ENCODE measurements around the gene SCRT2.
A peak's percentile ranks its signal among the peaks of the same experiment; 100 is the strongest.
"Not testable (repeated sequence)": the region's sequence is repeated elsewhere in the genome, so short reads cannot be mapped to it uniquely, and the experiment has no call there.

SCRT2 gene

DNA sequence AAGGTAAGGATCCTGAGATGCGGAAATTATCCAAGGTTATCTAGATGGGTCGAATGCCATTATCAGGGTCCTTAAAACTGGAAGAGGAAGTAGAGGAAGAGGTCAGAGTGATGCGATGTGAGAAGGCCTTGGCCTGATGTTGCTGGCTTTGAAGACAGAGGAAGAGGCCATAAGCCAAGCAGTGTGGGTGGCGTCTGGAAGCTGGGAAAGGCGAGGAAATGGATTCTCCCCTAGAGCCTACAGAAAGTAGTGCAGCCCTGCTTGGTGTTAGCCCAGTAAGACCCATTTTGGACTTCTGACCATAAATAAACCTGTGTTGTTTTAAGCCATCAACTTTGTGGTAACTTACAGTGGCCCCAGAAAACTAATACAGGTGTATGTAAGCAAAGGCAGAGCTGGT, 24.6 kb downstream of the SCRT2 start:
- no peak for DNase-seq

DNA sequence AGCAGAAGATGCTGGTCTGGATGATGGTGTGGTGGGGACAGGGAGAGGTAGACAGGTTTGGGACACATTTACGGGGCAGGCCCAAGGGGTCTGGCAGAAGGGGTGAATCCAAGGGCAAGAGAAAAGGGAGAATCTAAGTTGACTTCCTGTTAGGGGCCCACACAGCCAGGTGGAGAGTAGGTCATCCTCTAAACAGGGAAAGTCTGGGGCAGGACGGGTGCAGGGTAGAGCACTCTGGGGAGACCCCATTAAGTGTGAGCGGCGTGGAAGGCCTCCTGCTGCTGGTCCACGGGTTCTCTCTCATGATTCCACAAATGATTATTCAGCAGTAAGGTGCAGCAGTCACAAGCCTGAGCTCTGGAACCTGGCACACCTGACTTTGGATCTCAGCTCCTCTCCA, 25.3 kb downstream of the SCRT2 start:
- no peak for DNase-seq

DNA sequence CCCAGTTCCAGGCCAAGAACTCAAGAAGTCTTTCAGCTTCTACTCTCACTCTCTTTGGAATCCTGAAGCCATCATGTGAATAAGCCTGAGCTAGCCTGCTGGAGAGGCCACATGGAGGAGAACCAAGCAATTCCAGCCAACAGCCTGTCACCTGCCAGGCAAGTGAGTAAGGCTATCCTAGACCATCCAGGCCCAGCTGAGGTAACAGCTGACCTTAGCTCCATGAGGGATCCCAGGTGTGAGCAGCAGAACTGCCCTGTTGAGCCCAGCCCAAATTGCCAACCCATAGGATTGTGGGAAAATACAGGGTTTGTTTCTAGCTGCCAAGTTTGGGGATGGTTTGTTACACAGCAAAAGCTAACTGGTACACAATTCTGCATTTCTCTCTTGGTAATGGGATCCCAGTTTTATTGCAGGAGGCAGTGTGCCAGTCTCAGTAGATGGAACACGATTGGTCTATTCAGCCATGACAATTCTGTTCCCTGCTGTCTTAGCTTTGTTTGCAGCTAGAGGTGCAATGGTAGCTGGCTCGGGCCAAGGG, 28.1 kb downstream of the SCRT2 start:
- no peak for DNase-seq

DNA sequence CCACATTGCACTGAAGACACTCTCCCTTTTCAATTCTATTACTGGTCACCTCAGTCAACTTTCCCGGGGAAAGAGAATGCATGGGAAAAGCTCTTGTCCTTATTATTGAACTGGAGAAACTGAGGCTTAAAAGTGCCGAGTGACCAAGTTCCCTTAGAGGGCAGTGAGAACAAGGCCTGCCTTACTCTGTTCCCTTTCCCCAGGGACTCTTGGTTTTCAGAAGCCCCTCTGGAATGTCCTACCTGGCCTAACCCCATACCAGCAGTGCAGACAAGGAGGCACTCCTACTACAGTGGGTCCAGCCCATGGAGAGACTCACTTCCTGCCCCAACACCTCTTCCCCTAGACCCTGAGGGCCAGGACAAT, 28.8 kb downstream of the SCRT2 start:
- no peak for DNase-seq

DNA sequence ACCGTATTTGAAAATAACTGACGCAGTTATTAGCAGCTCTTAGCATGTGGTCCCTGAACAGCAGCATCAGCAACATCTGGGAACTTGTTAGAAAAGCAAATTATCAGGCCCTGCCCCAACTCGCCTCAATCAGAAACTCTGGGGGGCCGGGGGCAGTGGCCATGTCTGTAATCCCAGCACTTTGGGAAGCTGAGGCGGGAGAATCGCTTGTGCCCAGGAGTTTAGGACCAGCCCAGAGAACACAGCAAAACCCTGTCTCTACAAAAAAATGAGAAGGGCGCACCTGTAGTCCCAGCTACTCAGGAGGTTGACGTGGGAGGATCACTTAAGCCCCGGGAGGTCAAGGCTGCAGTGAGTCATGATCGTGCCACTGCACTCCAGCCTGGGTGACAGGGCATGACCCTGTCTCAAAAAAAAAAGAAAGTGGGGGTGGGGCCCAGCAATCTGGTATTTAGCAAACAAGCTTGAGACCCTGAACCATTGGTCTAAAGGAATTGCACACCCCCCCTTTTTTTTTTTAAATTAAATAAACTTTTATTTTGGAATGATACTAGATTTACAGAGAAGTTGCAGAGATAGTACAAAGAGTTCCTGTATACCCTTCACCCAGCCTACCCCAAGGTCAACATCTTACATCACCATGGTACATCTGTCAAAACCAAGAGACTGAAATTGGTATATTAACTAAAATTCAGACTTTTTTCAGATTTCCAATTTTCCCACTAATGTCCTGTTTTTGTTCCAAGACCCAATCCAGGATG, 29.3 kb downstream of the SCRT2 start:
- DNase-seq = no peak

DNA sequence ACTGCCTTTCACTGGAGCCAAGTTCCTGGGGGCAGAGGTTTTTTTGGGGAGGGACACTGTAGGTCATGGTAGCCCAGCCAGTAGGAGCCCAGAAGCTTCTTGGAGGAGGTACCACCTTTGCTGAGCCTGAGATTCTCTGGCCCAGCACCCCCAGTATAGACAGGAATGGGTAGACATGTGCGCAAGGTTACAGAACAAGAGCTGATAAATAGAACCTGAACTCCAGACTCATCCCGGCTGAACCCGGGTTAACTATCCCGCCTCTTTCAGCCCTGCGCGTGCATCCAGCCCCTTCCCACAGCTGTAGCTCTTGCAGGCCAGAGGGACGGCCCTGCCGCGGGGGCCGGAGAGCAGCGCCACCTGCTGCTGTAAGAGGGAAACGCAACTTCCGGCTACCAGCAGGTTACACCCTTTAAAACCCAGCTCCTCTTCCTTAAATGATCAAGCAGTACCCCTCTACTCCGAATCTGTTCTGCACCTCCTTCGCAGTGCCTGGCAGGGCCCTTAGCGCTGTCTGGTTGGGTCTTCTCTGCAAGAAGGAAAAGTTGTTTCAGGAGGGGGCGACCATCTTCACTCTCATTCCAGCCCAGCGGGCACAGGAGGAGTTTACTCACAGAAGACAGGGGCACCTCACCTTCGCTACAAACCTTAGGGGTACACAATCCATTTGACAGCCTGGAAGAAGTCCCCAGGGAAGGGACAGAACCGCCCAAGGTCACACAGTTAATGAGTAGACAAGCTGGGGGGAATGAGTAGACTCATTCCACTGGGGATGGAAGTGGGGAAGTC, 30.1 kb downstream of the SCRT2 start:
- peak; percentile 20 for DNase-seq

DNA sequence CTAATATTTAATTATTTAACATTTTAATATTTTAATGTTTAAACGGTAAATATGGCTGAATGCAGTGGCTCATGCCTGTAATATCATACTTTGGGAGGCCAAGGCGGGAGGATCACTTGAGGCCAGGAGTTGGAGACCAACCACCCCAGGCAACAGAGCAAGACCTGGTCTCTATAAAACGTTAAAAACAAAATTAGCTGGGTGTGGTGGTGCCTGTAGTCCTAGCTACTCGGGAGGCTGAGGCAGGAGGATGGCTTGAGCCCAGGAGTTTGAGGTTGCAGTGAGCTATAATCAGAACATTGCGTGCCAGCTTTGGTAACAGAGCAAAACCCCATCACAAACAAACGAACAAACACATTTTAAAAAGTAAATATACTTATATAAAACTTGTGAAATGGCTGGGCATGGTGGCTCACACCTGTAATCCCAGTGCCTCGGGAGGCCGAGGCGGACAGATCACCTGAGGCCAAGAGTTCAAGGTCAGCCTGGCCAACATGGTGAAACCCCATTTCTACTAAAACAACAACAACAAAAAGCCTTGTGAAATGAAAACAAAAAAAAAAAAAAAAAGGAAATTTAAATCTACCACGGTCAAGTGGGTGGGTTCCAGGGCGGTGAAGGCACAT, 30.8 kb downstream of the SCRT2 start:
- DNase-seq = no peak

DNA sequence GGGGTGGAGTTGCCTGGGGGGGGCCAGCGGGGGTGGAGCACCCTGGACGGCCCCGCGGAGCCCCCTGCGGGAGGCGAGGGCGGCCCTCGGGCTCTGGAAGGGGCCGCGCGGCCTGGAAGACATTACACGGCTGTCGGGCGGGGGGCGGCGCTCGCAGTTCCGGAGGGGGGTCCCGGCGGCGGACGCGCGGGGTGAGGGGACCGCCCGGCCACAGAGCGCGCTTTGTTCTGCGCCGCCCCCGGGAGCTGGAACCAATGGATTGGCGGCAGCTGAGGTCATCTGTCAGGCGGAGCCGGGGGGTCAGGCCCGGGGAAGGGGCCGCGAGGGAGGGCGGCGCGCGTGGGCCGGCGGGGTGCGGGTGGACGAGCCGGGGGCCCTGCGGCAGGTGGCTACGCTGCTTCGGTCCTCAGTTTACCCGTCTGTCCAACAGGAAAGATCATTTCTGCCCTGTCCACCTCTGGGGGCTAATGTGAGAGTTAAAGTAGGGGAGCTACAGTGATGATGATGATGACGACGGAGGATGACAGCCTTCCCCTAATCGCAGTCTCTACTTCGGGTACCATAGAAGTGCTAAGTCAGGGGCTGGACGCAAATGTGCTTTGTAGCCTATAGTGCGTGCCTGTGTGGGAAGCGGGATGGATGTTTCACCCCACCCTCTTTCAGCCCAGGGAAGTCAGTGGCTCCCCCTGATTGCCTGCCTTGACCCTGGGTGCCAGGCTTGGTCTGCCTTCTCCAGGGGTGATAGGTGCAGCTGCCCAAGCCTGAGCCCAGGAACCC, 33.0 kb downstream of the SCRT2 start:
- DNase-seq = no peak

DNA sequence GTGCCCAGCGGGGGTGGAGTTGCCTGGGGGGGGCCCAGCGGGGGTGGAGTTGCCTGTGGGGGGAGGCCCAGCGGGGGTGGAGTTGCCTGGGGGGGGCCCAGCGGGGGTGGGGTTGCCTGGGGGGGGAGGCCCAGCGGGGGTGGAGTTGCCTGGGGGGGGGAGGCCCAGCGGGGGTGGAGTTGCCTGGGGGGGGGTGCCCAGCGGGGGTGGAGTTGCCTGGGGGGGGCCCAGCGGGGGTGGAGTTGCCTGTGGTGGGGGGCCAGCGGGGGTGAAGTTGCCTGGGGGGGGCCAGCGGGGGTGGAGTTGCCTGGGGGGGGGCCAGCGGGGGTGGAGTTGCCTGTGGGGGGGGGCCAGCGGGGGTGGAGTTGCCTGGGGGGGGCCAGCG, 33.6 kb downstream of the SCRT2 start:
- not testable (repeated sequence) for DNase-seq

DNA sequence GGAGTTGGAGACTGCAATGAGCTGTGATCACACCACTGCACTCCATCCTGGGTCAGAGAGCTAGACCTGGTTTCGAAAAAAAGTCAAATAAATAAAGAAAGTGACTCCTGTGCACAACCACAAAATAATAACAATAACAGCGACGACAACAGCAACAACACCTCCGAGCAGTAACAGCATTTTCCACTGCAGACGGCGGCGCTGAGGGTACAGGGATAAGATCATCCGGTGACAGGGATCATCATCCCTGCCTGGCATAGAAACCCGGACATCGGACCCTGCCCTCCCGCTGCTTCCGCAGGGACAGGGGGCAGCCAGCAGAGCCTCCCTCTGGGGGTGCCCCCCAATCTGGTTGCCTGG, 34.1 kb downstream of the SCRT2 start:
- DNase-seq = no peak

DNA sequence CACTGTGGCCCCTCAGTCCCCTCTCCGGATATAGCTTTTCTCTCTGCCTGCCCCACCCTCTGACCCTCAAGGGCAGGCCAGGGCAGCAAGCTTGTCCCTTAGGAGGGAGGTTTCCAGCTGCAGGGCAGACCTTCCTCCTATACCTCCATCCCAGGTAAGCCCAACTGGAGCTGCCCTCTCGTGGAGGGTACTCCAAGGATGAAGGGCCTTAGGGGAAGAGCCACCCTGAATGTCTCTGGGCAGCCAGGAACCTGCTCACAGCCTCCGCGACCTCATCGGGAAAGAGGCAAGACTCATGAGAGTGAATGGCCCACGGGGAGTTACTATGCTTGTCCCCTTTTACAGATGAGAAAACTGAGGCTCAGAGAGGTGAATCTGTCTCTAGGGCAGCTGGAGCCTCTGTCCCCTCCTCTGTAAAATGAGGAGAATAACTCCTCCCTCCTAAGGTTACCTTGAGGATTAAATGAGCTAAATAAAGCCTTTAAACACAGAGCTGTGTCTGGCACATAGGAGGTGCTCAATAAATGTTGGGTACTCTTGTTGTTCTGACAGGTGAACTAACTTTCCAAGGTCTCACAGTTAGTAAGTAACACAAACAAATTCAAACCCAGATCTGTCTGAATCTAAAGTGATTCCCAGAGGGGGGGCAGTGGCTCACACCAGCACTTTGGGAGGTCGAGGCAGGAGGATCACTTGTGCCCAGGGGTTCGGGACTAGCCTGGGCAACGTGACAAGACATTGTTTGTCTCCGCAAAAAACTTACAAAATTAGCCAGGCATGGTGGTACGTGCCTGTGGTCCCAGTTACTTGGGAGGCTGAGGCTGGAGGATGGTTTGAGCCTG, 34.7 kb downstream of the SCRT2 start:
- DNase-seq = no peak

DNA sequence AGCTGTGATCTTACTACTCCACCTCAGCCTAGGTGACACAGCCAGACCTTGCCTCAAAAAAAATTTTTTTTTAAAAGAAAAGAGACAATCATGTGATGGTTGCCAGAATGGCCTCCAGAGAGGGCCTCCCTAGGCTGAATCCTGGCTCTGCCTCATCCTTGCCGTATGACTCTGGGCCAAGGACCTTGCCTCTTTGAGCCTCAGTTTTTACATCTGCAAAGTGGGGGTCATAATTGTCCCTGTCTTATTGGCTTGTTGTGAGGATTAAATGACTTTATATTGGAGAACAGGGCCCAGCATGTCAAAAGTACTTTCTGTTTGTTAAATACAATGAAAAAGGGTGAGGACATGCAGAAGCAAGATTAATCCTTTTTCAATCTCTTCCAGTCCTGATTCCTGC, 37.0 kb downstream of the SCRT2 start:
- no peak for DNase-seq

DNA sequence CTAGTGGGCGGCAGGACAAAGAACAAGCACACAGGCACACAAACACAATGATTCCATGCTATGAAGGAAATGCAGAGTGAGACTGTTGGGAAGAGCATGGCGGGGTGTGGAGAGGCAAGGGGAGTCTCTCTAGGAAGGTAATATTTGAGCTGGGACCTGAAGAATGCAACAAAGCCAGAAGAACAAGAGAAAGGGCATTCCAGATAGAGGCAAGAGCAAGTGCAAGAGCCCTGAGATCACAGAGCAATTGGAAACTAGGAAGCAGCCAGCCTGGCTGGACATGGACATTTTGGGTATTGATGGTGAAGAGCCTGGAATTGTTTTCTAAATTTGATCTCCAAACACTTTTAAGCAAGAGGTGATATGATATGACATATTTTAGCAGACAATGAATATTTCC, 38.0 kb downstream of the SCRT2 start:
- no peak for DNase-seq

DNA sequence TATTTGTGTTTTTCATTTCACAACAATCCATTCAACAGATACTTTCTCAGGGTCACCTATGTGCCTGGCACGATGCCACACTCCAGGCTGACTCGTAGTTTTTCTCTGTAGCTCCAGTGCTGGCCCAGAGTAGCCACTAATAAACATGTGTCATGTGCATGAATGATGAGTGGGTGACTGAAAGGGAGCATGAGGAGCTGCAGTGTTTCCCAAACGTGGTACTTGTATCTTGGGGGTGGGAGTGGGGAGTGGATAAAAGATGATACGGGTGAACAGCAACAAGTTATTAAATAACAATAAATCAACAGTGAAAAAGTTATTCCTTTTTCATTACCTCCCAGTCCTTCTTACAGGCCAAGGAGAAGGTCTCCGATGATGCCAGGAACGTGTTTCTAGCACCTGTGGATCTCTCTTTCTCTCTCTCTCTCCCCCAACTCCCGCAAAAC, 39.7 kb downstream of the SCRT2 start:
- DNase-seq = no peak

DNA sequence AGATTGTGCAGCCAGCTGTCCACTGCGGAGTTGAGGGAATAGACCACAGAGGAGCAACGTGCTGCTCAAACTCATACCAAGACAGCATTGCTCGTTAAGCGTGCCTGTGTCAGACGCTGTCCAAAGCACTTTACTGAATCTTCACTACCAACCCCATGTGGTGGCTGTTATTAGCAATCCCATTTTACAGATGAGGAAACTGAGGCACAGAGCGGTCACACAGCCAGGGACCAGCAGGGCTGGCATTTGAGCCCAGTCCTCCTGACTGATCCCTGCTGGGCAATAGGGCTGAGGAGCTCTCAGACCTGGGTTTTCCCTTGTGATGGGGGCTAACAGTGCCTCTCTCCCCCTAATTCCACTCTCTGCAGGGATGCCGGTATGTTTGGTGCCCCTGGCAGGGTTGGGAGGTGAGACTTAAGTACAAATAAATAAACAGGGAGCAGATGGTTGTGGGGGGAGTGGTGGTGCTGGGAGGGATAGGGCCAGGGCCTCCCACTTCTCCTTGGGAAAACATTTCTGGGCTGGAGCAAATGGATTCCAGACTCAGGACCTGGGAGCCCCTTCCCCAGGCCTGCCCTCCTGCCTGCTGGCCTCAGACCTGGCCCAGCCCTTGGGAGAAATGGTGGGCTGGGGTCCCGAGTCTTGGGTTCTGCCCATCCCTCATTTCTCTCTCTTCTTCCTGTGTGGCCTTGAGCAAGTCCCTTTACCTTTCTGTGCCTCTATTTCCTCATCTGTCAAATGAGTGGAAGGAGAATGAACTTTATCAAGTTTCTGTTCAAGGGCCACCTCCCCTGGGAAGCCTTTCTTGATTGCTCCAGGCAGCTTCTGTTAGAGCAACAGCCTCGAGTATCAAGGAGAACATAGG, 40.3 kb downstream of the SCRT2 start:
- no peak for DNase-seq

DNA sequence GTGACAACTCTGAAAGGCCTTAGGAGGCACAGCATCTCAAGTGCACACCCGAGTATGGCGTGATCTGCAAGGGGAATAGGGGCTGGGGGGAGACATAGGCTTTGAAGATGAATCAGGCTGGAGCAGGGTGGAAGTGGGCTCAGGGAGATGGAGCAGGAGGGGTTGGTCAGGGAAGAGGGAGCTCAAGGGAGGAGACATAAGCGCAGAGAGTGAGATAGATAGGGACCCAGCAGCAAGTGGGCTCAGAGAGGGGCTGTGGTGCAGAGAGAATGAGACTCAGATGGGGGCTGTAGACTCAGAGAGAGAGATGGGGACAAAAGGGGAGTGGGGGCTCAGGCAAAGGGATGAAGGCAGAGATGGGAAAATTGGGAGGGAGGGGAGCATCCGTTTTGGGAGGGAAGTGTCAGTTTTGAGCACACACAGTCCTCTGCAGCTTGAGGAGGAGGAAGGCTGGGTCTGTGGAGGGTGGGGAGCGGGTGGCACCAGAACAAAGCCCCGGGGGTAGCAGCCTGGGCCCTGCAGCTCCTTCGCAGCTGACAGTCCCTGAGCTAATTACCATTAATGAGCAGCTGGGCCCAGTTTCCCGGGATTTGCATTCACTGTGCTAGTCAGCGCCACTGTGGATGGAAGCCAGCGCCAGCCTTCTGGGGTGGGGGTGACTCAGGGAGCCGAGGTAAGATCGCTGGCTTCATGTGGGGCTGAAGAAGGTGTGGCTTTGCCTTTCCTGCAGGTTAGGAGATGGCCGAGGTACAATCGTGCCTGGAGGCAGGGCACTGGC, 41.3 kb downstream of the SCRT2 start:
- no peak for DNase-seq

DNA sequence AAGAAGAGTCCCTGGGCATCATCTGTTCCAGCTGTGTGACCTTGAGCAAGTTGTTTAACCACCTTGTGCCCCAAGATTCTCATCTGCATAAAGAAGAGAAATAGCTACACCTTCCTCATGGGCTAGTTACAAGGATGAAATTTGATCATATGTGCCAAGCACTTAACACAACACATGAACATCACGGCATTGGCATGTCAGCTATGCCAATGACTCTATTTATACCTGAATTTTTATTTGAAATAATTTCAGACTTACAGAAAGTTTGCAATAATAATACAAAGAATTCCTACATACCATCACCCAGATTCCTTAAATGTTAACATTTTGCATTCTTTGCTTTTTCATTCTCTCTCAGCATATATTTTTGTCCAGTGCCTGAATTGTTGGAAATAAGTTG, 44.5 kb downstream of the SCRT2 start:
- no peak for DNase-seq

DNA sequence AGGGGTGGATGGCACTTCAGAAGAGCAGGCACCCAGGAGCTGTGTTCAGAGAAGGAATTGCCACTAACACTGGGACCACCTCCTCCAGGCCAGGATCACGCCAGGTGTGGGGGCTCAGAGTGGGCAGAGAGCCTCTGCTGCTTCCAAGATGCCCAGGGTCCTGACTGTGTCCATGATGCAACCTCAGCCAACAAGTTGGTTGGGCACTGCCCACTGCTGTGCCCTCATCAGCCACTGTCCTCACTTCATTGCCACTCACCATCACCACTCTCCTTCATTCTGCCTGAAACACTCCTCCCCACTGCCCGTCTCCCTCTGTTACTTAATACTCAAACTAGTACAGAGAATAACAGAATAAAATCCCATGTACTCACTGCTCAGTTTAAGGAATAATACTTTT, 49.0 kb downstream of the SCRT2 start:
- DNase-seq = no peak

DNA sequence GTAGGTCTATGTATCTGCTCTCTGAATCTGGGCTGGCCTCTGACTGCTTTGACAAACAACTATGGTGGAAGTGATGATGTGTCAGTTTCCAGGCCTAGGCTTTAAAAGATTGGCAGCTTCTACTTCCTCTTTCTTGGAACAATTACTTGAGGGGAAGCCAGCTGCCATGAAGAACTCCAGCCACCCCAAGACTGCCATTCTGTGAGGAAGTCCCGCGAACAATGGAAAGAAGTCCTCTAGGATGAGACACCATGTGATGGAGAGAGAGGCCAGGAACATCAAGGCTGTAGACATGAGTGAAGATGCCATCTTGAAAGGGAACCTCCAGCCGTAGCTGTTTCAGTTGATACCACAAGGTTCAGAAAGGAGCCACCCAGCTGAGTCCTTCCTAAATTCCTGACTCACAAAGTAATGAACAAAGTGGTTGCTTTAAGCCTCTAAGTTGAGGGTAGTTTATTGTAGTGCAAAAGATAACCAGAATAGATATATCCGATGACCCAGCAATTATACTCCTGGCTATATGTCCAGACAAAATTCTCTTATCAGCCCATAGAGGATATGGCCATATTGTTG, 50.2 kb downstream of the SCRT2 start:
- DNase-seq = no peak

DNA sequence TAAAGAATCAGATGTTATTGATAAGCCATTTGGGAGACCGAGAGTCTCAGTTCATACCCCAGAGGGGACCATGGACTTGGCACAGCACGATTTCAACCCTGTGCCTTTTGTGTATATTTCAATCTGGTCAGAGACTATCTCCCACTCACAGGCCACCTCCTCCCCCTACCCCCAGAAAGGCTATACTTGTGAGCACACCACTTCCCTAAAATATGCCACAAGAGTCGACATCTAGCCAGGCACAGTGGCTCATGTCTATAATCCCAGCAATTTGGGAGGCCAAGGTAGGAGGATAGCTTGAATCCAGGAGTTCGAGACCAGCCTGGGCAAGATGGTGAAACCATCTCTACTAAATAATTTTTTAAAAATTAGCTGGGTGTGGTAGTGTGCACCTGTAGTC, 51.9 kb downstream of the SCRT2 start:
- no peak for DNase-seq

Measured in NCI-H1417 treated with DMSO at 0.1 percent for 48 hours (cell line).